Measurements from ENCODE around the gene ARHGEF4. TPM values are rescaled to one million over a fixed set of nuclear protein-coding genes. Genes with fewer than 3 reads are reported as not detected.

ARHGEF4 gene
- total RNA-seq, 1 donor from 2014 or later = 74.8 TPM

- no peak for FAIRE-seq
- peak overlapping the region; percentile 29 for H3K4me3 ChIP-seq (ENCODE audit: low read depth, low read length)
- no peaks in the 10 kb centered on the region for H3K27me3 ChIP-seq (ENCODE audit: control insufficient read depth, insufficient read depth, low read length)
- no peak for TF ChIP-seq CTCF (IDR thresholded peaks at IDR 0.05; ENCODE audit: insufficient read depth, low read length, severe bottlenecking)
- DNase-seq (ENCODE audit: low read depth) = peak; percentile 85
- peaks cover 8% of the 10 kb centered on the region for H3K36me3 ChIP-seq (ENCODE audit: control insufficient read depth, insufficient read depth, low read length)
Measured at GRCh38 chr2:130911996-130912395, 75.3 kb downstream of the ARHGEF4 start.

GRCh38 chr2:130912471-130912870 is 75.8 kb downstream of the ARHGEF4 start:
- Histone ChIP-seq H3K27me3 (ENCODE audit: control insufficient read depth, insufficient read depth, low read length) (no peaks in the 10 kb centered on the region), H3K4me3 (ENCODE audit: low read depth, low read length) (peak overlapping the region; percentile 29), H3K36me3 (ENCODE audit: control insufficient read depth, insufficient read depth, low read length) (peaks cover 8% of the 10 kb centered on the region)
- peak; percentile 53 for DNase-seq (ENCODE audit: low read depth)
- FAIRE-seq = no peak
- TF ChIP-seq CTCF (IDR thresholded peaks at IDR 0.05; ENCODE audit: insufficient read depth, low read length, severe bottlenecking) = no peak

GRCh38 chr2:130913891-130914290 is 77.2 kb downstream of the ARHGEF4 start:
- no peak for FAIRE-seq
- Histone ChIP-seq H3K27me3 (ENCODE audit: control insufficient read depth, insufficient read depth, low read length) (no peaks in the 10 kb centered on the region), H3K4me3 (ENCODE audit: low read depth, low read length) (no peak overlapping the region), H3K36me3 (ENCODE audit: control insufficient read depth, insufficient read depth, low read length) (peaks cover 8% of the 10 kb centered on the region)
- no peak for DNase-seq (ENCODE audit: low read depth)
- no peak for TF ChIP-seq CTCF (IDR thresholded peaks at IDR 0.05; ENCODE audit: insufficient read depth, low read length, severe bottlenecking)

GRCh38 chr2:130915149-130915548 is 78.4 kb downstream of the ARHGEF4 start:
- Histone ChIP-seq H3K27me3 (ENCODE audit: control insufficient read depth, insufficient read depth, low read length) (no peaks in the 10 kb centered on the region), H3K36me3 (ENCODE audit: control insufficient read depth, insufficient read depth, low read length) (peaks cover 8% of the 10 kb centered on the region), H3K4me3 (ENCODE audit: low read depth, low read length) (no peak overlapping the region)
- DNase-seq (ENCODE audit: low read depth) = peak; percentile 91
- no peak for FAIRE-seq
- TF ChIP-seq CTCF (IDR thresholded peaks at IDR 0.05; ENCODE audit: insufficient read depth, low read length, severe bottlenecking) = no peak

- H3K4me3 ChIP-seq (ENCODE audit: low read depth, low read length) = no peak overlapping the region
- no peaks in the 10 kb centered on the region for H3K27me3 ChIP-seq (ENCODE audit: control insufficient read depth, insufficient read depth, low read length)
- FAIRE-seq (no peak), DNase-seq (ENCODE audit: low read depth) (no peak)
- H3K36me3 ChIP-seq (ENCODE audit: control insufficient read depth, insufficient read depth, low read length) = peaks cover 8% of the 10 kb centered on the region
- no peak for TF ChIP-seq CTCF (IDR thresholded peaks at IDR 0.05; ENCODE audit: insufficient read depth, low read length, severe bottlenecking)
Measured at GRCh38 chr2:130915595-130916437, 79.1 kb downstream of the ARHGEF4 start.

GRCh38 chr2:130916438-130916705 is 79.7 kb downstream of the ARHGEF4 start:
- DNase-seq (ENCODE audit: low read depth) (no peak), FAIRE-seq (no peak)
- Histone ChIP-seq H3K4me3 (ENCODE audit: low read depth, low read length) (no peak overlapping the region), H3K36me3 (ENCODE audit: control insufficient read depth, insufficient read depth, low read length) (peaks cover 8% of the 10 kb centered on the region), H3K27me3 (ENCODE audit: control insufficient read depth, insufficient read depth, low read length) (no peaks in the 10 kb centered on the region)
- TF ChIP-seq CTCF (IDR thresholded peaks at IDR 0.05; ENCODE audit: insufficient read depth, low read length, severe bottlenecking) = no peak
